GM12878 (cell line): ENCODE results near the gene R3HDM2. TPM values are rescaled to one million over a fixed set of nuclear protein-coding genes. Genes with fewer than 3 reads are reported as not detected.

Experiments
- ATAC-seq: fragments of 200-7000 bp; cut with Tn5 transposase; 3 replicates; pipeline ENCODE4 v1.9.1; 2020; ENCODE audit warnings: mild to moderate bottlenecking, moderate library complexity
- BruUV-seq: library from RNA; stranded (reverse); fragments of 400-500 nt; replicated peaks from 2 replicates; lab custom pipeline; 2021; lab: Mats Ljungman, UMichigan
- CTCF ChIA-PET: fragments of 300-600 bp; sonication (Branson Sonifier 250); formaldehyde crosslinking; extraction: SDS; loops from one replicate; lab custom pipeline; 2021; ENCODE audit warnings: inconsistent platforms; lab: Yijun Ruan, JAX
- POLR2A ChIA-PET: fragments of 350-600 bp; formaldehyde crosslinking; extraction: SDS; loops from one replicate; lab custom pipeline; 2021; ENCODE audit warnings: inconsistent platforms; lab: Charles Lee
- RAD21 ChIA-PET: fragments of 300-600 bp; sonication (Branson Sonifier 250); formaldehyde crosslinking; loops from one replicate; lab custom pipeline; 2023; ENCODE audit warnings: antibody characterized with exemption; ENCODE audit not compliant: unreplicated experiment; lab: Charles Lee
- SMC1A ChIA-PET: fragments of 300-600 bp; sonication (Branson Sonifier 250); formaldehyde crosslinking; loops from one replicate; lab custom pipeline; 2023; ENCODE audit not compliant: unreplicated experiment, uncharacterized antibody; lab: Charles Lee
- DNase-seq: peaks from one replicate; pipeline ENCODE4 v3.0.0-alpha.2; 2011; ENCODE audit warnings: low read depth, low spot score
- FAIRE-seq: peaks from 3 replicates; lab custom pipeline; 2011; peaks lifted over from hg19 to GRCh38; lab: Jason Lieb, UNC
- H2AFZ ChIP-seq: 2 replicates; pipeline ENCODE4 v1.6.0; 2011; ENCODE audit warnings: low read depth, low read length, control low read depth; ENCODE audit not compliant: control insufficient read depth
- H3K27ac ChIP-seq: 2 replicates; pipeline ENCODE4 v1.5.1; 2011; ENCODE audit warnings: control low read depth; ENCODE audit not compliant: control insufficient read depth, insufficient read depth
- H3K27me3 ChIP-seq, 2 experiments: replicated peaks in 1 of 2; 2 replicates each; pipeline versions ENCODE4 v1.6.0 to v1.6.1; 2011; ENCODE audit warnings: low read length in 1 of 2; ENCODE audit not compliant: control insufficient read depth in 2 of 2, insufficient read depth in 2 of 2
- H3K36me3 ChIP-seq, 2 experiments: 2 replicates each; pipeline ENCODE4 v1.5.1; 2011; ENCODE audit warnings: low read length in 1 of 2; ENCODE audit not compliant: control insufficient read depth in 2 of 2, insufficient read depth in 2 of 2
- H3K4me1 ChIP-seq: 2 replicates; pipeline ENCODE4 v1.6.1; 2011; ENCODE audit warnings: mild to moderate bottlenecking, low read length, moderate library complexity, mixed read lengths; ENCODE audit not compliant: control insufficient read depth, insufficient read depth
- H3K4me2 ChIP-seq: 2 replicates; pipeline ENCODE4 v1.6.0; 2011; ENCODE audit warnings: control low read depth; ENCODE audit not compliant: control insufficient read depth, insufficient read depth
- H3K4me3 ChIP-seq: fragments of 200-600 bp; sonication (generic); 2 replicates; pipeline ENCODE4 v1.5.1; 2016
- H3K79me2 ChIP-seq: 2 replicates; pipeline ENCODE4 v1.6.0; 2011; ENCODE audit warnings: low read length; ENCODE audit not compliant: control insufficient read depth, insufficient read depth
- H3K9ac ChIP-seq: 2 replicates; pipeline ENCODE4 v1.8.0; 2011; ENCODE audit warnings: low read length, control low read depth, mixed read lengths; ENCODE audit not compliant: control insufficient read depth, insufficient read depth
- H3K9me3 ChIP-seq: replicated peaks from 3 replicates; pipeline ENCODE4 v1.5.1; 2011; ENCODE audit warnings: mild to moderate bottlenecking, low read length; ENCODE audit not compliant: control insufficient read depth, insufficient read depth
- H4K20me1 ChIP-seq: 2 replicates; pipeline ENCODE4 v1.6.0; 2011; ENCODE audit not compliant: control insufficient read depth, insufficient read depth
- ATF3 ChIP-seq: IDR thresholded peaks from 2 replicates; pipeline ENCODE4 v1.6.1; 2011; ENCODE audit warnings: low read depth, mild to moderate bottlenecking, low read length, moderate library complexity, borderline replicate concordance; ENCODE audit errors: extremely low read depth
- CHD1 ChIP-seq: IDR thresholded peaks from 2 replicates; pipeline ENCODE4 v1.6.1; 2012; ENCODE audit warnings: low read depth, low read length, improper control_type of control experiment
- FOXM1 ChIP-seq: IDR thresholded peaks from 2 replicates; pipeline ENCODE4 v1.6.1; 2012; ENCODE audit warnings: low read depth, mild to moderate bottlenecking, inconsistent platforms, low read length, moderate library complexity
- GATAD2B ChIP-seq: fragments of 450-650 bp; conservative IDR thresholded peaks from 2 replicates; pipeline ENCODE4 v1.6.1; 2017; ENCODE audit warnings: low read depth, mild to moderate bottlenecking, moderate library complexity
- HDAC6 ChIP-seq: fragments of 200-600 bp; sonication (generic); IDR thresholded peaks from one replicate; pipeline ENCODE4 v1.8.0; 2017; ENCODE audit warnings: antibody characterized with exemption; ENCODE audit not compliant: unreplicated experiment
- IKZF2 ChIP-seq, 2 experiments: fragments of 450-650 bp; IDR thresholded peaks; 2 replicates each; pipeline ENCODE4 v1.6.1; 2017; ENCODE audit warnings: mild to moderate bottlenecking in 2 of 2, moderate library complexity in 2 of 2
- KAT2A ChIP-seq: conservative IDR thresholded peaks from 2 replicates; pipeline ENCODE4 v1.6.1; 2011; ENCODE audit warnings: low read depth, low read length; ENCODE audit not compliant: control insufficient read depth
- LARP7 ChIP-seq: fragments of 450-650 bp; IDR thresholded peaks from 2 replicates; pipeline ENCODE4 v1.6.1; 2017; ENCODE audit warnings: mild to moderate bottlenecking
- MAX ChIP-seq: IDR thresholded peaks from 2 replicates; pipeline ENCODE4 v1.6.1; 2012; ENCODE audit warnings: low read depth, low read length, improper control_type of control experiment
- MYB ChIP-seq: fragments of 150-350 bp; IDR thresholded peaks from 2 replicates; pipeline ENCODE4 v1.6.1; 2014; ENCODE audit warnings: mild to moderate bottlenecking, low read depth, low read length, borderline replicate concordance
- NR2C1 ChIP-seq: fragments of 450-650 bp; IDR thresholded peaks from 2 replicates; pipeline ENCODE4 v1.6.1; 2017; ENCODE audit warnings: antibody characterized with exemption, mild to moderate bottlenecking, moderate library complexity
- NR2C2 ChIP-seq: IDR thresholded peaks from 2 replicates; pipeline ENCODE4 v1.6.1; 2011; ENCODE audit warnings: borderline replicate concordance, low read depth; ENCODE audit not compliant: control insufficient read depth, insufficient read length
- RAD21 ChIP-seq: IDR thresholded peaks from 2 replicates; pipeline ENCODE4 v1.6.1; 2011; ENCODE audit warnings: mild to moderate bottlenecking, low read depth, low read length, moderate library complexity; ENCODE audit not compliant: insufficient read depth
- RB1 ChIP-seq: fragments of 450-650 bp; formaldehyde crosslinking; IDR thresholded peaks from 2 replicates; pipeline ENCODE4 v1.6.1; 2017; ENCODE audit warnings: mild to moderate bottlenecking, borderline replicate concordance
- RUNX3 ChIP-seq: IDR thresholded peaks from 2 replicates; pipeline ENCODE4 v1.6.1; 2012; ENCODE audit warnings: low read length, inconsistent platforms
- SMARCA5 ChIP-seq: fragments of 450-650 bp; IDR thresholded peaks from 2 replicates; pipeline ENCODE4 v1.6.1; 2017; ENCODE audit warnings: mild to moderate bottlenecking
- SMC3 ChIP-seq: IDR thresholded peaks from 2 replicates; pipeline ENCODE4 v1.6.1; 2011; ENCODE audit warnings: low read length, improper control_type of control experiment, borderline replicate concordance
- SUPT20H ChIP-seq: IDR thresholded peaks from 2 replicates; pipeline ENCODE4 v1.6.1; 2011; ENCODE audit warnings: low read depth, mild to moderate bottlenecking, low read length, moderate library complexity, borderline replicate concordance; ENCODE audit not compliant: control insufficient read depth
- ZNF217 ChIP-seq: fragments of 450-650 bp; IDR thresholded peaks from 2 replicates; pipeline ENCODE4 v1.6.1; 2017; ENCODE audit warnings: antibody characterized with exemption, mild to moderate bottlenecking
- WGBS: methylation state at CpG from one replicate; pipeline ENCODE4 v1.1.6; 2016; ENCODE audit warnings: low lambda C conversion rate; ENCODE audit not compliant: insufficient replicate concordance, insufficient coverage; ENCODE audit errors: missing lambda C conversion rate; 5-methylcytosine and 5-hydroxymethylcytosine counted together
- in situ Hi-C: fragments of 300-500 bp; cut with MboI; formaldehyde crosslinking; loops from 9 replicates; pipeline ENCODE4 v1.14.3; 2018; ENCODE audit warnings: mixed read lengths
- intact Hi-C: fragments of 100-400 bp; cut with micrococcal nuclease; formaldehyde crosslinking; loops from one replicate; pipeline ENCODE4 v1.14.2; 2022; ENCODE audit not compliant: unreplicated experiment
- polyA plus RNA-seq, 11 experiments: library from polyadenylated mRNA; depleted of rRNA in 4 of 11; unstranded in 6 of 11; stranded (reverse) in 5 of 11; fragments of >200 nt; fragmentation: Nextera tagmentation in 4 of 11; fragmentation: Illumina TruSeq in 1 of 11; extraction: Ambion mirVana in 4 of 11; extraction: Trizol in 1 of 11; gene quantifications; 1 replicate in 1 of 11; 2 replicates in 10 of 11; pipeline versions ENCODE4 v1.2.1 to v1.2.3, GENCODE V29; 2011 to 2016; ENCODE audit warnings: inconsistent platforms in 2 of 11, missing spikeins in 2 of 11, low read depth in 1 of 11
- total RNA-seq, 4 experiments: library from RNA; depleted of rRNA in 3 of 4; stranded (reverse); fragments of >200 nt in 3 of 4; fragmentation: Illumina TruSeq in 1 of 4; extraction: Trizol in 1 of 4; gene quantifications; 2 replicates each; pipeline versions ENCODE4 v1.2.1 to v1.2.3, GENCODE V29; 2013 to 2021
- TF ChIP-seq, protein P1 (sequence below): fragments of 450-650 bp; IDR thresholded peaks from 2 replicates; pipeline ENCODE4 v1.6.1; 2017; ENCODE audit warnings: mild to moderate bottlenecking, moderate library complexity

Gene R3HDM2
- total and polyA plus RNA-seq, 10 of the 15 experiments (the other 5 are each of a cell fraction or from before 2014, with no cell fraction given) = 4.6 to 26.1 (median 11.2) TPM

GRCh38 chr12:57213058-57213715 is 217.7 kb downstream of the R3HDM2 start:
- Histone ChIP-seq H4K20me1 (no peaks in the 10 kb centered on the region), H3K79me2 (no peaks in the 10 kb centered on the region), H3K4me2 (no peak overlapping the region), H3K4me1 (peaks cover 13% of the 10 kb centered on the region), H3K9ac (no peak overlapping the region), H2AFZ (no peak overlapping the region), H3K27ac (no peak overlapping the region), H3K4me3 (no peak overlapping the region), H3K27me3 (peaks cover 16 to 20% of the 10 kb centered on the region in 2 experiments), H3K36me3 (no peaks in the 10 kb centered on the region), H3K9me3 (no peaks in the 10 kb centered on the region)
- POLR2A ChIA-PET = interaction anchor here (0.7 to 1.9 kb wide), 7 partner anchors 14 to 567 kb away, joined by 4 to 12 read pairs (median 5); partner anchors contain the start of gene SHMT2
- CTCF ChIA-PET = interaction anchor here (0.6 to 4.7 kb wide), 30 partner anchors 10 to 250 kb away, joined by 3 to 271 read pairs (median 4); partner anchors contain the start of genes GLI1, INHBE, LRP1 and SHMT2
- SMC1A ChIA-PET = interaction anchor here (0.7 to 4.2 kb wide), 13 partner anchors 10 to 256 kb away, joined by 3 to 55 read pairs (median 5); partner anchors contain the start of genes GLI1, INHBE and SHMT2
- WGBS = under 1% methylated on average over 16 of the region's 16 CpGs
- DNase-seq (peak; percentile 27), ATAC-seq (peak; percentile 79), FAIRE-seq (peak; percentile 75)
- intact Hi-C loops (loop anchor here (1.0 kb wide), 2 partner anchors 26 to 30 kb away; no protein-coding TSS in a partner anchor), in situ Hi-C loops (loop anchor here (5.0 kb wide), 1 partner anchor 34 kb away; no protein-coding TSS in a partner anchor)
- RAD21 ChIA-PET = interaction anchor here (0.7 to 3.6 kb wide), 13 partner anchors 10 to 343 kb away, joined by 3 to 35 read pairs (median 7); partner anchors contain the start of genes INHBE and SHMT2
- no TSS peak for BruUV-seq
- TF ChIP-seq GATAD2B (no peak), SMC3 (peak; percentile 95), NR2C1 (no peak), ATF3 (no peak), NR2C2 (no peak), MAX (peak; percentile 75; the same call in 1 of the 2 replicates), HDAC6 (no peak), FOXM1 (no peak), SMARCA5 (peak; percentile 44; the same call in 1 of the 2 replicates), MYB (no peak), ZNF217 (no peak), CHD1 (no peak), IKZF2 (IDR thresholded peaks at IDR 0.05) (peak in 1 of 2 experiments; percentile 26; a peak in 1 of 4 replicates), LARP7 (no peak), RAD21 (peak; percentile 84), SUPT20H (no peak), RB1 (peak; percentile 38; the same call in 1 of the 2 replicates), RUNX3 (peak; percentile 36), KAT2A (no peak)
- TF ChIP-seq, protein P1, sequence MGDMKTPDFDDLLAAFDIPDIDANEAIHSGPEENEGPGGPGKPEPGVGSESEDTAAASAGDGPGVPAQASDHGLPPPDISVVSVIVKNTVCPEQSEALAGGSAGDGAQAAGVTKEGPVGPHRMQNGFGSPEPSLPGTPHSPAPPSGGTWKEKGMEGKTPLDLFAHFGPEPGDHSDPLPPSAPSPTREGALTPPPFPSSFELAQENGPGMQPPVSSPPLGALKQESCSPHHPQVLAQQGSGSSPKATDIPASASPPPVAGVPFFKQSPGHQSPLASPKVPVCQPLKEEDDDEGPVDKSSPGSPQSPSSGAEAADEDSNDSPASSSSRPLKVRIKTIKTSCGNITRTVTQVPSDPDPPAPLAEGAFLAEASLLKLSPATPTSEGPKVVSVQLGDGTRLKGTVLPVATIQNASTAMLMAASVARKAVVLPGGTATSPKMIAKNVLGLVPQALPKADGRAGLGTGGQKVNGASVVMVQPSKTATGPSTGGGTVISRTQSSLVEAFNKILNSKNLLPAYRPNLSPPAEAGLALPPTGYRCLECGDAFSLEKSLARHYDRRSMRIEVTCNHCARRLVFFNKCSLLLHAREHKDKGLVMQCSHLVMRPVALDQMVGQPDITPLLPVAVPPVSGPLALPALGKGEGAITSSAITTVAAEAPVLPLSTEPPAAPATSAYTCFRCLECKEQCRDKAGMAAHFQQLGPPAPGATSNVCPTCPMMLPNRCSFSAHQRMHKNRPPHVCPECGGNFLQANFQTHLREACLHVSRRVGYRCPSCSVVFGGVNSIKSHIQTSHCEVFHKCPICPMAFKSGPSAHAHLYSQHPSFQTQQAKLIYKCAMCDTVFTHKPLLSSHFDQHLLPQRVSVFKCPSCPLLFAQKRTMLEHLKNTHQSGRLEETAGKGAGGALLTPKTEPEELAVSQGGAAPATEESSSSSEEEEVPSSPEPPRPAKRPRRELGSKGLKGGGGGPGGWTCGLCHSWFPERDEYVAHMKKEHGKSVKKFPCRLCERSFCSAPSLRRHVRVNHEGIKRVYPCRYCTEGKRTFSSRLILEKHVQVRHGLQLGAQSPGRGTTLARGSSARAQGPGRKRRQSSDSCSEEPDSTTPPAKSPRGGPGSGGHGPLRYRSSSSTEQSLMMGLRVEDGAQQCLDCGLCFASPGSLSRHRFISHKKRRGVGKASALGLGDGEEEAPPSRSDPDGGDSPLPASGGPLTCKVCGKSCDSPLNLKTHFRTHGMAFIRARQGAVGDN = no peak
